ENCODE results near the gene LINGO3. TPM values are rescaled to one million over a fixed set of nuclear protein-coding genes. Genes with fewer than 3 reads are reported as not detected.

The LINGO3 gene
- total RNA-seq, 2 experiments from 2014 or later: 0.15 to 0.17 TPM

DNA sequence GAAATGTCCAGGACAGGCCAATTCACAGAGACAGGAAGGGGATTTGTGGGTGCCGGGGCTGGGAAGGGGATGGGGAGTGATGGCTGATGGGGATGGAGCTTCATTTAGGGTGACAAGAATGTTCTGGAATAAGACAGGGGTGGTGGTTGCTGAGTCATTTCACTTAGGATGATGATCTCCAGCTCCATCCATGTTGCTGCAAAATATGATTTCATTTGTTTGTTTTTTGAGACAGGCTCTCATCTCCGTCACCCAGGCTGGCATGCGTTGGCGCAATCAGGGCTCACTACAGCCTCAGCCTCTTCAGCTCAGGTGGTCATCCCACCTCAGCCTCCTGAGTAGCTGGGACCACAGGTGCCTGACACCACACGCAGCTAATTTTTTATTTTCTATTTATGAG, 48.6 kb downstream of the LINGO3 start:
- ChIA-PET CTCF (interaction anchor here (0.7 to 1.8 kb wide), 7 partner anchors 11 to 369 kb away, joined by 3 to 7 read pairs (median 4); no protein-coding TSS in a partner anchor), POLR2A (interaction anchor here (0.6 to 4.9 kb wide), 4 partner anchors 11 to 375 kb away, joined by 3 to 24 read pairs (median 4); no protein-coding TSS in a partner anchor)

Other genes starting within 250 kb of the LINGO3 start
- 100 to 1,000 TPM; 173 to 181 TPM for gene MOB3A, start 211.8 kb downstream of the LINGO3 start, total RNA-seq
- 1 to 10 TPM; 7.5 to 8.5 TPM for gene IZUMO4, start 211.2 kb downstream of the LINGO3 start, total RNA-seq
- 100 to 1,000 TPM in 1 of 2 experiments, 10 to 100 TPM in 1; 94.2 to 103 TPM for gene AP3D1, start 156.6 kb downstream of the LINGO3 start, total RNA-seq
- 10 to 100 TPM; 84.1 to 86.3 TPM for gene DOT1L, start 144.2 kb downstream of the LINGO3 start, total RNA-seq
- 10 to 100 TPM; 87.0 to 90.6 TPM for gene PLEKHJ1, start 71.8 kb downstream of the LINGO3 start, total RNA-seq
- 100 to 1,000 TPM; 133 to 142 TPM for gene SF3A2, start 71.3 kb downstream of the LINGO3 start, total RNA-seq
- 1 to 10 TPM; 5.9 to 6.3 TPM for gene AMH, start 58.8 kb downstream of the LINGO3 start, total RNA-seq
- 1 to 10 TPM in 1 of 2 experiments, under 1 TPM in 1; 0.61 to 1.3 TPM for gene JSRP1, start 51.7 kb downstream of the LINGO3 start, total RNA-seq
- gene PEAK3, start 26.0 kb downstream of the LINGO3 start, total RNA-seq: under 1 TPM in 1 of 2 experiments, not detected in 1; 0.06 TPM
- gene LSM7, start 20.4 kb upstream of the LINGO3 start, total RNA-seq: 100 to 1,000 TPM; 170 to 175 TPM
- gene SPPL2B, start 20.5 kb upstream of the LINGO3 start, total RNA-seq: 10 to 100 TPM; 44.5 to 45.0 TPM
- gene TMPRSS9, start 52.1 kb upstream of the LINGO3 start, total RNA-seq: not detected
- gene TIMM13, start 119.4 kb upstream of the LINGO3 start, total RNA-seq: 100 to 1,000 TPM; 165 to 172 TPM
- 100 to 1,000 TPM; 111 to 112 TPM for gene LMNB2, start 148.8 kb upstream of the LINGO3 start, total RNA-seq
- 10 to 100 TPM; 30.8 to 31.6 TPM for gene GADD45B, start 168.0 kb upstream of the LINGO3 start, total RNA-seq